DMS53 (cell line): ENCODE results near the gene NCBP2L.

Experiments used
- DNase-seq: peaks from one replicate; lab custom pipeline; 2025; lab: John Stamatoyannopoulos, UW

NCBP2L gene

DNA sequence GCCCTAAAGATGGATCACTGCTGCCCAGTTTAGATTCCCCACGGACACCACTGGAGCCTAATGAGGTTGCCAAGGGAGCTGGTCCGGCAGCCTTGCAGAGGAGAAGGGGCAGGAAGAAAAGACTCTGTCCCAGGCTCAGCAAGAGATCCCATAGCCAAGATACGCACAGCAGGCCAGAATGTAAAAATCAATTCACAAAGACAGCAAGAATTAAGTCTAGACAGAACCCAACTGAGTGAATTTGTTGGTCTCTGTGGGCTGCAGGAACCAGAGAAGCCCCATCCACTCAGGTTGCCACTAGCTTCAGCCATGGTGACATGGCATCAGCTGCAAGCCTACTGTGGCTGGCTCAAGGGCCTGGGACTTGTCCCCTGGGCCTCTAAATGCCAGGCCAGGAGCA lies 24.8 kb upstream of the NCBP2L start:
- DNase-seq, result no peak

DNA sequence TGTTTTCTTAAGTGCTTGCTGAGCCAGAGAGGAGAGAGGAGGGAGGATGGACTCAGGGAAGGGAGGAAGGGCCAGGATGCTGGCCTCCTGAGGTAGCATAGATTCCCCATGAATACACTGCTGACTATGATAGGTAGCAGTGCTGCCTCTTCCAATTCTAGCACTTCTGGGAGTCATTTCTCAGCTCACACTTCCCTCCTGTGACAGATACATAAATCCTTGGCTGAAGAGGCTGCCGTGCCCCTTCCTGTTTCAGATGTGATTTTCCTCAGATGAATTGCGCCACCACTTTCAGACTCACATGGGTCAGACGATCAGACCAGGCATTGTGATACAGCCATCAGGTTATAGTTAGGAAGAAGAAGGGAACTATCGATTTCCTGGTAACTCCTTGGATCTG lies 24.3 kb upstream of the NCBP2L start:
- DNase-seq, result no peak

DNA sequence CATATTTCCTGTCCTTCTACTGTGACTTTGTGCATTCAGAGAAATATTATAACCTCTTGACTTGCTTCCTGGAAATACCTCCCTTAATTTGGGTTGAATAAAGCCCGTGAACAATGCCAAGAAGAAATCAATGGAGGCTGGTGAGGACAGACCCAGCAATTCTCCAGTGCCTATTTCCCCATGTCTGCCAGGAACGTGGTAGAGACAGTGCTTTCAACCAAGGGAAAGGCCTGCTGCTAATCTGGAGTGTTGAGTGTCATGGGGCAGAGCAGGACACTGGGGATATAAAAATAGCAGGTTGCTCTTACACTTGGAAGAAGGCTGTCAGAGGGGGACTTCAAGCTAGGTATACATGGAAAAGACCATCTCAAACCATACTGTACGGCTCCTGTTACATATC lies 21.8 kb upstream of the NCBP2L start:
- DNase-seq, result no peak

DNA sequence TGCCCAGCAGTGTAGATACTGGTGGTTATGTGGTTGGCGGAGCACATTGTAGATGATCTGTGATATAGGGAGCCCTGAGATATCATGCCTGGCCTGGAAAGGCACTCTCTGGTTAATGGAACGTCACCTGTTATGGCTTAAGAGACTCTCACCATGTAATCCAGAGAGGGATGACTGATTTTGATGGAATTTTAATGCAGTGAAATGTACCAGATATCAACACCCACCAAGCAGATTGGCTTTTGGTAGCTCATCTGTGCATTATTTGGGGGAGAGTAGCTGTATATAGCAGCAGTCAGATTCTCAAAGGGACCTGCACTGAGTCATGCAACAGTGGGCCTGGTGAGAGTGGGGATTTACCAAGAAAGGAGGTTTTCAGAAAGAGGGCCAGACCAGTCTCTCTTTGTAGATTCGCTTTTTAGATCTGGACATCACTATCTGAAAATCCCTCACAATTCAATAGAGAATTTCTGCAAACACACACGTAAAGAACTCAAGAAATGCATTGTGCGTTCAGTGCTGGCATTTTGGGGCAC lies 19.2 kb upstream of the NCBP2L start:
- no peak for DNase-seq

DNA sequence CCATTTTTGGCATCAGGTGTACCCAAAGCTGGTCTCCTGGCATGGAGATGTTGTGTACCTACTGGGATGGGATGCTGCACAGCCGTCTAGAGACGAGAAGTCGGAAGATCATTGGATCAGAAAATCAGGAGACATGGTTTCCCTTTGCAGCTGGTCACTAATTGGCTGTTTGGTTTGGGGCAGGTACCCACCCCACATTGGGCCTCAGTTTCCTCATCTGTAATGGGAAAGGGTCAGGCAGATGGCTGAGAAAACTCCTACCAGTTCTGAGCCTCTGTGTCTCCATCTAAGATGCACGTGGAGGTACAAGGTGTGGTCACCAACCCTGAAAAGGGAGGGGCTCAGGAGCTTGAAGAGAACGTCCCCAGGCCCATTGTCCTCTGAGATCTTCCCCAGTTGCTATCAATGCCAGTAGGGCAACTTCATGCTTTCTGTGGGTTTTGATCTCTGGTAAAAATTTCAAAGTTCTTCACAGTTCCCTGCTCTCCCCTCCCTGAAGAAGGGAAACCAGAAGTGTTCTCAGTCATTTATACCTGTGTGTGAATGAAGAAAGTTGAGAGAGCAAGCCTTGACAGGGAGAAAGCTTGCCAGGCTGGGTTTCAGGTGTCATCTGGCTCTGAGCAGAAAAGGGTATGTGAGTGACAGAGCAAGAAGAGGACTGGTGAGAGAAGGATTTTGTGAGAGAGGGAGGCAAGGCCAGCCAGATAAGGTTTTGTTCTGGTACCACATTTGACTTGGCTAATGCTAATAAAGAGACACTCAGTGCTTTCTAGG lies 17.0 kb upstream of the NCBP2L start:
- DNase-seq, result no peak

DNA sequence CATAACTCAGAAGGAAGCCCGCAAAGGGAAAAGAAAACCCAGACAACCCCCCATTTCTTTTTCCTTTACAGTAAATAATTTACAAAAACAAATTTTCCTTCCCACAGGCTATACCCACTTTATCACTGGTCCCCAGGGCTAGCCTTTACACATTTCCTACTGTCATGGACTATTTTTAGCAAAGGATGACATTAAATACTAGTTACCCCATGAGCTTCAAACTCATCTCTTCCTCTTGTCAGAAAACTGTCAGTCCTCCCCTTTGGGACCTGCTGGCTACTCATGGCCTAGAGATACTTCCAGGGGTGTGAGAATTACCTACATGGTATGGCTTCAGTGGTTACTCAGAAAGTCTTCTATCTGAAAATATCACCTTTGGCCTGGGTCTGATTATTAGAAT lies 13.9 kb upstream of the NCBP2L start:
- DNase-seq, result no peak

DNA sequence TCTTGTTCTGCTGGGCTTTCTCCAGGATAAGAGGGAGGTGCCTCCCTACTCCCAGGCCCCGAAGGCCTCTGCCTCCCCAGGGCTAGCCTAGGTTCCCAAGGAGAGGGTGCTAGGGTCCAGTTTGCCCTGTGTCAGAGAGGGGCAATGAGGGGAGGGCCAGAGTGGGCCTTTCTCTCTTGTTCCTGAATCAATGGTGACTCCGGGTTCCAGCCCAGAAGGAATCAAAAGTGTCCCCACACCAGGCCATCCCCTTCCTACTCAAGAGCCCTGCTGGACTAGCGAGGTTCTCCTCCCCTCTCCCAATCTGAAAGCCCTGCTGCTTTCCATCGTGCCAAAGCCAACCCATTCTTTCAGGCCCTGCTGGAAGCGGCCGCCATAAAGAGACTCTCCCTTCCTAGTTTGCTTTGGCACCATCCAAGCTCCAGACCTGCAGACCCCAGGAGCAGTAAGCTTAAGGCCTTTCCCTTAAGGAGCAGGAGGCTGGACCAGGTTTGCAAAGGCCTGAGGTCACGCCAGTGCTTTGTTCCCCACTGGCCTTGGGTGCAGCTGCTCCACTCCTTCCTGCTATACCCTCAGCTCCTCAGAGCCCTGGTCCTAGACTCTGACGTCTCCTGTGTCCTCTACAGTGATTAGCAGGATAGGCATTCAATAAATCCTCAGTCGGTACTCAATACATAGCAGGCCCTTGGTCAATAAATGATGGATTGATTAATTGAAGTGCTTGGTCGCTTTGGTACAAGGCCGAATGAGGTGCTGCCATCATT lies 12.5 kb upstream of the NCBP2L start:
- no peak for DNase-seq

DNA sequence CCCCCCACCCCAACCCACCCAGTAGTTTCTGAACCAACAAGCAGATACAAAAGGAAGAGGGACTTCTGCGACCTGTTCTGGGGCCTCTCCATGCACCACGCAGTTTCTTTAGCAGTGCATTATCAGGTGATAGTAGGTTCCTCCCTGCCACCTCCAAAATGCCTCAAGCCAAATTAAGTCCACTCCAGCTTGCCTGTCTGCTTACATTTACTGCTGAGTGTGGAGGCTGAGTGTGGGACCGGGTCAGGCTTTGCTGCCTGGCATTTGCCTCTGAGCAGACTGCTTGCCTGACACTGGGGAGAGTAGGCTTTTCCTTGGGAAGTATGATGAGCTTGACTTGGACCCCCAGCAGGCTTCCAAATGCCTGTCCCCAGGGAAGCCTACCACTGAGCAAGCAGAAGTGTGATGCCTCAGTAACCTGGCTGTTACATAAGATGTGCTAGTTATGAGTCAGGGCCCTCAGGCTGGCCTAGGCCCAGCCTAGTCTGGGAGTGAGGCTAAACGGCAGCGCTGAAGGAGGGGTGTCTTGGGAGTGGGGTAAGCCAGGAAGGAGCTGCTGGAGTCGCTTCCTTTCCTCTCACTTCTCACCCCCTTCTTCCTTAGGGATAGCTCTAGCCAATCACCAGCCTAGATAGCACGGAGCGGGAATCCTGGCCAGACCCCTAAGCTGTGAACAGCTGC lies 10.9 kb upstream of the NCBP2L start:
- DNase-seq, result no peak

DNA sequence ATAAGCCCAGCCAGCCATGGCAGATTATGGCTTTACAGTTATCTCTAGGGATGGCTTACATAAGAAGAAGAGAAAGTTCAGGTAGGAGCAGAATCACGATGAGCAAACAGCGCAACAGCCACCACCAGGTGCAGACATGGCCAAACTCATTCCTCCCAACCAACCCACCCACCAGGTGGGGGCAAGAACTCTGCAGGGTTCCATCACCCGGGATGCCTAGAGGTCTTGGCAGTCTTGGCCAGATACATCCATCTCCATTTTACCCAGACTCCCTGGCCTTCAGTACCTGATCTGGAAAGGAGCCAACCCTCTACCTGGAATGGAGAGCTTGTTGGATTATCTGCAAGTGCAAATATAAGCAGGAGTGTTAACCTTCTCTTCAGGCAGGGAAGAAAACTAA lies 9.5 kb upstream of the NCBP2L start:
- DNase-seq, result no peak

DNA sequence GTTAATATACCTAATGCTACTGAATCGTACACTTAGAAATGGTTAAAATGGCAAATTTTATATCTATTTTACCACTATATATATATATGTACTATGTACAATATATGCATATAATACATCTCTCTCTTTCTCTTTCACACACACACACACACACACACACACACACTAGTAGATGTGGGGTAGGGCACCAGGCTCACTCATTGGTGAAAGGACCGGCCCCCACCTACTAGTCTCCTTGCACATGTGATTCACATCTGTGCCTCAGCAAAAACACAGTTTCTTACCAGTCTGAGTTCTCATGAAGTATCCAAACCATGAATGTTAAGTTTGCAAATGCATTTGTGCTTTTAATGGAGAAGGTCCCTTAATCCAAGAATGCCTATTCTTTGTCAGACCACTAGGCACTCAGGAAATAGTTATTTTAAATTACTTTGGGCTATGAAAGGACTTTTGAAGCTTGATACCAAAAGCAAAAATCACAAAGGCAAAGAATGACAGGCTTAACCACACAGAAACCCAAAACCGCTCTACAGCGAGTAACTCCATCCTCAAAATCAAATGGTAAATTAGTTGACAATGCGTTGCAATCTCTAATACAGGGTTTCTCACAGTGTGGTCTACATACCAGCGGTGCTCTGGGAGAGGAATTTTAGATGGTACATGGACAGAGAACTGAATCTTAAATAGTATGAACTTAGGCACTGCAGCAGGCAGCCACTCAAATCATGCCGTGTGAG lies 7.8 kb upstream of the NCBP2L start:
- no peak for DNase-seq

DNA sequence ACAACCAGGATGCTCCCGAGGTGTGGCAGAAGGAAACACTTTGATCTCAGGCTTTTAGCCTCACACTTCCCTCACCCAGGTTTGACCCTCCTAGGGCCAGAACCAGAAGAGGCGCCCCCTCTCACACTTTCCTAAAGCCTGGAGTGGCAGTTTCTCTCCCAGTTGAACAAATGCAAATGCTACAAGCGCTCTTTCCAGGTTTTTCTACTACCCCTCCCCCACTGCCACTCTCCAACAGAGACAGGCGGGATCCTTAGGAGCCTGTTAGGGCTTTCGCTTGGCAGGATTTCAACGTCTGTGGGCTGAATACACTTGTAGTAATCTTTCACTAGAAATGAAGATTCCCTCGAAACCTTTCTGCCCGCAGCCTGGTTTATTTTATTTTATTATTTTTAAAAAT lies 4.3 kb upstream of the NCBP2L start:
- no peak for DNase-seq

DNA sequence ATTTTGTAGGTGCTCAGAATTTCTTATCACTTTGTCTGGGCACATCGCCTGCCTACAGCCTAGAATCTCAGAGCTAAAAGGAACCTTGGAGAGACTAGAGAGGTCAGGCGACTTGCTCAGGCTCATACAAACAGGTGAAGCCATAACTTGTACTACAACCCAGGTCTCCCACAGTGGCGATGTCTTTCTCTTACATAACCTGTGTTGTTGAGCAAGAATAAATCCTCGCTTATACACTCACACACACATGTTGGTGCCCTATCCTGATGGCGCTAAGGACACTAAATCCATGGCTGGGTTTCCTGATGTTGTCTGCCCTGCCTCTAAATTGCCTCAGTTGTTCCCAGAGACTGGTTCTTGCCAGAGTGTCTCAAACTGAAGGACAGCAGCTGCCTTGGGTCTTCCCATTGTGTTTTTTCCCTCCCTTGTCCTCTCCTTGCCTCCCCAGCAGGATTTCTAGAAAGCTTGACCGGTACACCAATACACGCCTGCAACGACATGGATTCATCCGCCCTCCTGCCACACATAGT lies 3.6 kb upstream of the NCBP2L start:
- DNase-seq, result no peak

DNA sequence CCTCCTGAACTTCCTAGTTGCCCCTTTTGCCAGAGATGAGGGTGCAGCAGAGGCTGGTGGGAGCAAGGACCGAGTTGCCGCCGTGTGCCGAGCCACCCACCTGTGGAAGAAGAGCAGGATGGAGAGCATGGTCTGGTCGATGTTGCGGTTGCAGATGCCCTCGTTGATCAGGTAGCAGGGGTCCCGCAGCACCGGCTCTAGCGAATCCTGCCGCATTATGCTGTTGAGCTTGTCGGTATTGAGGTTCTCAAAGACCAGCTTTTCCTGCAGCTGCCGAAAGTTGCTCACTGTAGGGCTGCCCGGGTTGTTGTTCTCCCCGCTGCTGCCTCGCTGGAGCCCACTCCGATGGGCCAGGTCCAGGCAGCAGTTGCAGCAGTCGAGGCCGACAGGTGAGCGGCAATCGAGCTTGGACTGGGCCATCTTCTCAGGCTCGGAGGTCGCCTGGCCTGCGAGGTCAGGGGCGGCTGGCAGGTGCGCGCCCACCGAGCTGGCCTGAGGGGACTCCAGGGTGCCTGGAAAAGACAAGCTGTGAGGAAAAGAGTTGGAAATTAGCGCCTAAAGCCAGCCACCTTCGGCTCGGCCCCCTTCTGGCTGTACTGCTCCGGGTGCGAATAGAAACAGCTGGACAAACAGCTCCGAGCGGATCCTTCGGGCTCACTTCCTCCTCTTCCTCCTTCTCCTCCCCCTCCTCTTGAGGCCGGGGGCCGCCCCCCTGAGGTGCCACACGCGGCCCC lies 2.4 kb upstream of the NCBP2L start:
- DNase-seq, result peak; percentile 48

DNA sequence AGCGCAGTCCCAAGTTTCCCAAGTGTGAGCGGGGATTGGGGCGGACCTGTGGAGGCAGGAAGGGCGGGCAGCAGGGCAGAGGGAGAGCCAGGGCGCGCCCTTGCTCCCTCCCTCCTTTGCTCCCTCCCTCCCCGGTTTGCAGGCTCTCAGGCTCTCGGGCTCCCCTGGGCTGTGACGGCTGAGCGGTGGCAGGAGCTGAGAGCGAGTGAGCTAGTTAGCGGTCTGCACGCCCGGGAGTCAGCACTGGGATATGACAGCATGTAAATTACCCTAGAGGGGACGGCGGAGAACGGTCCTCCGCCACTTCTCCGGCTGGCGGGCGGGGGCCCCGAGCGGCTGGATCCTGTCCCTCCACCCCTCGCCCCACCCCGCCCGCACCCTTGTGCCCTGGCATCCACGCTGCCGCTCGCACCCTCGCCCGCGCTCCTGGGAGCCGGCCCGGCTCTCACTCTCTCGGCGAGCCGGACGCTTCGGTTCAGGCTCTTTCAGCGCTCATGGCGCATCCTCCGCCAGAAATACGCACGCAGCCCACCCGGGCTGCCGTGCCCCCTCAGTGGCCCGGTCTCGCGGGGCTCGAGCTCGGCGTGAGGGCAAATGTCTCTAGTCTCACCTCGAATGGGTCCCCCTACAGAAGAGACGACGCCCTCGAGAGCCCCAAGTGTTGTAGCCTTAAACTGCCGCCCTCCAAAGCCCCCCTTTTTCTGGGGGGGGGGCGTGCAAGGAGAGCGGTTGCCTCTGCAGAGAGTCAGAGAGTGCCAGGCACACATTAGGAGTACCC lies 1.6 kb upstream of the NCBP2L start, which contains the start of gene TSC22D3:
Gene TSC22D3 (minus strand): TSS at position 54 of the 778 bp plus-strand sequence. CDS start 368 bp downstream, outside the sequence.
- peak; percentile 90 for DNase-seq

DNA sequence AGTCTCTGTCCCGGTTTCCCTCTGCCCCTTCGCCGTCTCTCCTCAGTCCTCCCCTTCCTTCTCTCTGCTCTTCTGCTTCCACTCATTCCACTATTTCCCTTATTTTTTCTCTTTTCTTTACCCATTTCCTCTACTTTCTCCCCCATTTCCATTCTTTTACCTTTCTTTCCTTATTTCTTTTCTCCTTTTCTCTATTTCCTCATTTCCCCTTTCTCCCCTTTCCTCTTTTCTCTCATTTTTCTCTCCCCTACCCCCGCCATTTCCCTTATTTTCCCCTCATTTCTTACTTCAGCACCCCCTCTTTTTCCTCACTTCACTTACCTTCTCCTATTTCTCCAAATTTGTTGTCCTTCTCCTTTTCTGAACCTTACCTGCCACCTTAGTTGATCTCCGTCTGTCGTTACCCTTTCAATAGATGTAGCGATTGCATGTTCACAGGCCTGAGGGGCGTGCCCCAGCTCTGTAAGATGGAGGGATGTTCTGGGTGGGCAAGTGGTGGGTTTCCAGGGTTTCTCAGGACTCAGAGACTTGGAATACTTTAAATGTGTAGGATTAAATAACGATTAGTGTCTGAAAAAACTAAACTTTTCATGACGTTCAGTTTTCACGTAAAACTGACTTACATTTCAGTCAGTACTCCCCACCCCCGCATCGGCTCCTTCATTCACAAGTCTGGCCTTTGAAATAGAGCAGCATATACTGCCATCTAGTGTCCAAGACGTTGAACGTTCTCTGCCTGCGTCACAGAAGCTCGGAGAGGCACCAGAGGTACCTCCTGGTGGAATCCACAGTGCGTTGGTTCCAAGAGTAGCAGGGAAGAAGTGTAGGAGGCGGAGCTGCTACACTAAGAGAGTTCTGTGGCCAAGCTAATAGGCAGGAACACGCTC lies 641 bp upstream of the NCBP2L start:
- peak; percentile 92 for DNase-seq

DNA sequence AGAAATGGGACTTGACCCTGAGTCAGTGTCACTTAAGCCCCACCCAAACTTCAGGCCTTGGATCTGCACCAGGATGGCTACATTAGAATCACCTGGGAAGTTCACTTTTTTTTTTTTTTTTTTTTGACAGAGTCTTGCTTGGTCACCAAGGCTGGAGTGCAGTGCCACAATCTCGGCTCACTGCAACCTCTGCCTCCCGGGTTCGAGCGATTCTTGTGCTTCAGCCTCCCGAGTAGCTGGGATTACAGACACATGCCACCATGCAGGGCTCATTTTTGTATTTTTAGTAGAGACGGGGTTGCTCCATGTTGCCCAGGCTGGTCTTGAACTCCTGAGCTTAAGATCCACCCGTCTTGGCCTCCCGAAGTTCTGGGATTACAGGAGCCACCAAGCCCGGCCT lies 3.0 kb downstream of the NCBP2L start:
- DNase-seq, result no peak

DNA sequence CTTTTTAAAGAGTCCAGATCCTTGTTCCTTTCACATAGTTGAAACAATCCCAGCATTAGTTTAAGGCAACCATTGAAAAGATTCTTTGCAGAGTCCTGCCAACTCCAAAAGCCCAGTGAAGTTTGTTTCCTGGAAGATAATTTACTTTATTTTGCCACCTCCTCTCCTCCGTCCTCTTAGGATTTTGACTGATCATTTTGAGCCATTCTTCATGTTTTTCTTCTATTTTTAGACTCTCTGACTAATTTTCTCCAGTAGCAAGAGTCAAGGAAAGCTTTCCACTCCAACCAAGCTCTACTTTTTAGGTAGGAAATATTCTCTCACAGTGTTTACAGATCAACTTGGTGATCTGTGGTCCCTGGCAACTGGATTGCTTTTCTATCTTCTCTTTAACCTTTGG lies 10.3 kb downstream of the NCBP2L start:
- DNase-seq, result no peak

DNA sequence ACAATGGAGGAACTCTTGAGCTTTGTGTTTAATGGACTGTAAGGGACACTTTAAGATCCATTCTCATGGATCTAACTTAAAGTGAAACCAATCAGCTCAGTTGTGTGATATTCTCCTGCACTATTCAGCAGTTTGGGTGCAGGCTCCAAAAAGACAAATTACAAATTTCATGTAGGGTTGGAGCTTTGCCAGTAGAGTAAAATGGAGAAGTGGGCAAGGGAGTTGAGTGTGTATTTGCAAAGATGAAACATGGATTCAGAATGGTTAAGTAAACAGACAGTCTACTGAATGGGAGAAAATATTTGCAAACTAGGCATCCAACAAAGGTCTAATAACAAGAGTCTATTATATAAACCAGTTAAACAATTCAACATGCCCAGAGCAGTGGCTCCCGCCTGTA lies 26.9 kb downstream of the NCBP2L start:
- peak; percentile 6 for DNase-seq

DNA sequence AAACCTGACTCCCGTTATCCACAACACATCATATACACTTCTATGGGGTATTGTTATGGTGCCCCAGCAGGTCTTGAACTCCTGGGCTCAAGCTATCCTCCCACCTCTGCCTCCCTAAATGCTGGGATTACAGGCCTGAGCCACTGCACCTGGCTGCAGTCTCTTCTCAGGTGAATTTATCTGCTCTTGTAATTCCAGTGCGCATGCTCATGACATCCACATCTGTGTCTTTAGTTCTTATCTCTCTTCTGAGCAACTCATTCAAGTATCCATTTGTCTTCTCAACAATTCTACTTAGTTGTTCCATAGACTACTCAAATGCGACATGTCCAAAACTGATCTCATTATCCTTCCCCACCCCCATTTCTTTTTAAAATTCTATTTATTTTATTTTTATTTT lies 27.6 kb downstream of the NCBP2L start:
- DNase-seq, result no peak
